Thyroid gland (tissue), 4 donors: ENCODE data around the gene LRIG1. TPM values are rescaled to one million over a fixed set of nuclear protein-coding genes. Genes with fewer than 3 reads are reported as not detected.

Experiments
- DNase-seq, 2 donors: peaks; one replicate each; pipeline ENCODE4 v3.0.0-alpha.2; 2019
- H3K27ac ChIP-seq, 3 donors: fragments of 200-600 bp; sonication (generic); 1 replicate in 2 of 3; 2 replicates in 1 of 3; pipeline ENCODE4 v1.5.1; 2016 to 2019; ENCODE audit warnings: mild to moderate bottlenecking in 1 of 3, moderate library complexity in 1 of 3
- H3K27me3 ChIP-seq: fragments of 200-600 bp; sonication (generic); one replicate; pipeline ENCODE4 v1.5.1; 2019
- H3K36me3 ChIP-seq, 2 donors: fragments of 200-600 bp; sonication (generic); one replicate each; pipeline ENCODE4 v1.5.1; 2016 to 2019
- H3K4me1 ChIP-seq, 2 donors: fragments of 200-600 bp; sonication (generic); one replicate each; pipeline ENCODE4 v1.5.1; 2017 to 2019
- H3K4me3 ChIP-seq, 3 donors: fragments of 200-600 bp; sonication (generic); replicated peaks in 1 of 3; 1 replicate in 2 of 3; 2 replicates in 1 of 3; pipeline ENCODE4 v1.5.1; 2016; ENCODE audit warnings: mild to moderate bottlenecking in 1 of 3
- H3K9me3 ChIP-seq: fragments of 200-600 bp; sonication (generic); one replicate; pipeline ENCODE4 v1.5.1; 2017
- POLR2A ChIP-seq, 2 donors: fragments of 450-650 bp; IDR thresholded peaks; one replicate each; pipeline ENCODE4 v1.6.1; 2017; ENCODE audit warnings: antibody characterized with exemption in 2 of 2, mild to moderate bottlenecking in 2 of 2, moderate library complexity in 1 of 2
- WGBS, 2 donors: methylation state at CpG; one replicate each; pipeline ENCODE4 v1.1.5; 2017; 5-methylcytosine and 5-hydroxymethylcytosine counted together
- intact Hi-C: fragments of 100-400 bp; cut with DNase I; formaldehyde crosslinking; loops from one replicate; pipeline ENCODE4 v1.15.1; 2023
- total RNA-seq, 4 donors: library from RNA; depleted of rRNA; stranded (reverse); fragments of >200 nt; gene quantifications; one replicate each; pipeline ENCODE4 v1.2.3, GENCODE V29; 2016
- TF ChIP-seq, protein P1 (sequence below), 6 experiments: fragments of 200-600 bp in 3 of 6; fragments of 450-650 bp in 3 of 6; sonication (generic) in 3 of 6; IDR thresholded peaks; one replicate each; pipeline ENCODE4 v1.5.1; 2016 to 2019; ENCODE audit warnings: antibody characterized with exemption in 6 of 6, mild to moderate bottlenecking in 2 of 6, inconsistent platforms in 1 of 6, moderate library complexity in 1 of 6

LRIG1 gene
- total RNA-seq, 4 donors from 2014 or later: 45.8 to 69.7 (median 61.7) TPM

DNA sequence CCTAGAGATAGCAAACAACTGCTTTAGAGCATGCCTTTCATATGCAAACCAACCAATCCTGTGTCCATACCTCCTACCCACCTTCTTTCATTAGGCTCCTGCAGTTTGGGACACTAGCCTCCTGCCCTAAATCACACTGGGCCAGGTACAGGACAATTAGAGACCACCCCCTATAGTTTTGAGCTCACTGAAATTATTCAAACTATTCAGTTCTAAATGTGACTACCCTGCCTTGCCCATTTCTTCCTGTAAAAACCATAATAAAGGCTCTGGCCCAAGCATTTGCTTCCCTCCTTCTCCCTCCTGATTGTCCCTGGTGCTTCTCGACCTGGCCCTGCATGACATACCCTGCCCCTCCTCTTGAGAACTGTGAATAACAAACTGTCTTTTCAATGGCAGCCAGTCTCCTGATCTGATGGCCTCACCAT lies 31.4 kb upstream of the LRIG1 start:
- no peak for TF ChIP-seq POLR2A (IDR thresholded peaks at IDR 0.05)
- TF ChIP-seq, protein P1, sequence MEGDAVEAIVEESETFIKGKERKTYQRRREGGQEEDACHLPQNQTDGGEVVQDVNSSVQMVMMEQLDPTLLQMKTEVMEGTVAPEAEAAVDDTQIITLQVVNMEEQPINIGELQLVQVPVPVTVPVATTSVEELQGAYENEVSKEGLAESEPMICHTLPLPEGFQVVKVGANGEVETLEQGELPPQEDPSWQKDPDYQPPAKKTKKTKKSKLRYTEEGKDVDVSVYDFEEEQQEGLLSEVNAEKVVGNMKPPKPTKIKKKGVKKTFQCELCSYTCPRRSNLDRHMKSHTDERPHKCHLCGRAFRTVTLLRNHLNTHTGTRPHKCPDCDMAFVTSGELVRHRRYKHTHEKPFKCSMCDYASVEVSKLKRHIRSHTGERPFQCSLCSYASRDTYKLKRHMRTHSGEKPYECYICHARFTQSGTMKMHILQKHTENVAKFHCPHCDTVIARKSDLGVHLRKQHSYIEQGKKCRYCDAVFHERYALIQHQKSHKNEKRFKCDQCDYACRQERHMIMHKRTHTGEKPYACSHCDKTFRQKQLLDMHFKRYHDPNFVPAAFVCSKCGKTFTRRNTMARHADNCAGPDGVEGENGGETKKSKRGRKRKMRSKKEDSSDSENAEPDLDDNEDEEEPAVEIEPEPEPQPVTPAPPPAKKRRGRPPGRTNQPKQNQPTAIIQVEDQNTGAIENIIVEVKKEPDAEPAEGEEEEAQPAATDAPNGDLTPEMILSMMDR (IDR thresholded peaks at IDR 0.05): no peak
- intact Hi-C loops: no loop called here
- 77 to 91% methylated on average over 1 of the region's 1 CpG for WGBS, 2 donors
- Histone ChIP-seq H3K4me1 (no peaks in the 10 kb centered on the region), H3K36me3 (no peaks in the 10 kb centered on the region), H3K27ac (no peak overlapping the region), H3K27me3 (no peaks in the 10 kb centered on the region), H3K4me3 (no peak overlapping the region), H3K9me3 (no peaks in the 10 kb centered on the region)
- DNase-seq: no peak

DNA sequence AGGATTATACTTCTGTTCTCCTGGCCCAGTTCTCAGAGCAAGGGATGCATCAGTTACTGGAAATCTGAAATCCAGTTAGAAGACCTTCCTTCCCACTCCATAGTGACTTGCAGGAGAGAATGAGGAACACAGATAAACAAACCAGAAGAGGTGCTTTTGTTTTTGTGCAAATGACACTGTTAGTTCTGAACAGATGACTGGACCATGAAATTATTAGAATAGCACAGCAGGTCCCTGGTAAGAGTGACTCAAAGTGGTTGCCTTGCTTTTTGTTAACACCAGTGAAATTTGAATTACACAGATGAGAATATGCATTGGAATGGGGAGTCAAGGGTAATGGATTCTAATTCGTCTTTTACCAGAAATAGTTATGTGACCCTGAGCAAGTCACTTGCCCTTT lies 30.4 kb upstream of the LRIG1 start:
- TF ChIP-seq, protein P1 (IDR thresholded peaks at IDR 0.05): no peak
- TF ChIP-seq POLR2A (IDR thresholded peaks at IDR 0.05): no peak
- Histone ChIP-seq H3K4me1 (no peaks in the 10 kb centered on the region), H3K27me3 (no peaks in the 10 kb centered on the region), H3K9me3 (no peaks in the 10 kb centered on the region), H3K27ac (no peak overlapping the region), H3K4me3 (no peak overlapping the region), H3K36me3 (no peaks in the 10 kb centered on the region)
- no peak for DNase-seq
- WGBS, 2 donors: 90 to 92% methylated on average over 1 of the region's 1 CpG
- intact Hi-C loops: no loop called here

DNA sequence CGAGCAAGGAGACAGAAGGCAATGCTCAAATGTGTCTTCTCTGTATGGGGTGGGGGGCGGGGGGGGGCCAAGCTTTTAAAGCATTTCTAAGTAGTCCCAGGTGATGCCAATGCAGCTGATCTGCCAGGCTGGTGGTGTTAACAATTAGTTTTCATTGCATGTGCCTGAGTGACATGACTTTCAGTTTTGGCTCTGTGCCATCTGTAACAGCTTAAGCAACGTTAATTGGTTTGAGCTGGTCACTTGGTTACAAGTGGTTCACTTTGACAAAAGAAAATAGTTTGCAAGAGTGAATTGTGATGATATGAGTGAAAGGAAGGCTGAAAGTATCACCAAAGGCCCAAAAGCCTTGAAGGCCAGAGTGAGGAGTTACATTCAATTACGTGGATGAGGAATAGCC lies 26.4 kb upstream of the LRIG1 start:
- H3K4me3 ChIP-seq: no peak overlapping the region
- WGBS, 2 donors: 71 to 74% methylated on average over 4 of the region's 4 CpGs
- DNase-seq: no peak
- TF ChIP-seq, protein P1 (IDR thresholded peaks at IDR 0.05): no peak
- no peak for TF ChIP-seq POLR2A (IDR thresholded peaks at IDR 0.05)
- no peaks in the 10 kb centered on the region for H3K9me3 ChIP-seq
- no peaks in the 10 kb centered on the region for H3K27me3 ChIP-seq
- no peaks in the 10 kb centered on the region for H3K4me1 ChIP-seq
- intact Hi-C loops: no loop called here
- no peak overlapping the region for H3K27ac ChIP-seq
- H3K36me3 ChIP-seq: no peaks in the 10 kb centered on the region

DNA sequence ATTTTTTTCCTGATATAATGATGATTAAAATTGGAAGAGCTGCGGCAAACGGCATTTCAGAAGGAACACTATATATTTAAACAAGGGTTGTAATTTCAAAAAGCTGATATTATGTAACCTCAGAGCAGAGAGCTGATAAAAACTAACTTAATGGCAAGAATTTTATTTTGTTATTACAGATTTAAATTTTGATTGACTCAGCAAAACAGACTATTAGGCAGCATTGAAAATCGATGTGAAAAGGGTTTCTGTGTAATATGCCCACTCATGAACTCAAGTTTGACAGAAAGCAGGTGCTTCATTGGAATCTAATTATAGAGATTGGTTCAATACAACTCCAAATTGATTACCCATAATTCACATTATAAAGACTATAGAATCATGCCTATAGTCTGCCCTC lies 24.9 kb upstream of the LRIG1 start:
- 91 to 92% methylated on average over 3 of the region's 3 CpGs for WGBS, 2 donors
- TF ChIP-seq, protein P1 (IDR thresholded peaks at IDR 0.05): no peak
- no peak for TF ChIP-seq POLR2A (IDR thresholded peaks at IDR 0.05)
- Histone ChIP-seq H3K4me3 (no peak overlapping the region), H3K36me3 (no peaks in the 10 kb centered on the region), H3K9me3 (no peaks in the 10 kb centered on the region), H3K4me1 (no peaks in the 10 kb centered on the region), H3K27me3 (no peaks in the 10 kb centered on the region), H3K27ac (no peak overlapping the region)
- no peak for DNase-seq
- intact Hi-C loops: no loop called here

DNA sequence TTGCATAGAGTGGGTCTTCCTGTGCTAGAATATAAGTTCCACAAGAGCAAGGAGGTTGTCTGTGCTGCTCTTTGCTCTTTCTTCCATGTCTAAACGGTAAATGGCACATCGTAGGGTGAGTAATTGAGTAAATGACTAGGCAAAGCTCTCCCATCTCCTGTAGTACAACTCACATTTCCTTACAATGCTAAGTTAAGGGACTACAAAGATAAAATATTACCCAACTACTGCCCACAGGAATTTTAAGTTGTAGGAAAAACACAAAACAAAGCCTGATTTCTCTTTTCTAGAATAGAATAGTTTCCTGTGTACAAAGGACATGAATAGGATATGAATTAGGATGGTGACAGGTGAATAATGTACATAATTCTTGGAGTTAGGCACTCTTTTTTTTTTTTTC lies 19.9 kb upstream of the LRIG1 start:
- TF ChIP-seq, protein P1 (IDR thresholded peaks at IDR 0.05): no peak
- TF ChIP-seq POLR2A (IDR thresholded peaks at IDR 0.05): no peak
- Histone ChIP-seq H3K27me3 (no peaks in the 10 kb centered on the region), H3K27ac (no peak overlapping the region), H3K4me3 (no peak overlapping the region), H3K36me3 (no peaks in the 10 kb centered on the region), H3K4me1 (no peaks in the 10 kb centered on the region), H3K9me3 (no peaks in the 10 kb centered on the region)
- intact Hi-C loops: no loop called here
- DNase-seq: no peak
- 91 to 94% methylated on average over 2 of the region's 2 CpGs for WGBS, 2 donors
